ENCODE measurements around the gene PSENEN. TPM values are rescaled to one million over a fixed set of nuclear protein-coding genes. Genes with fewer than 3 reads are reported as not detected.

Gene PSENEN
- polyA plus RNA-seq, 2 of the 4 experiments (the other 2 are of a cell fraction), result 111 to 191 TPM

GRCh38 chr19:35752746-35753350 lies 7.4 kb downstream of the PSENEN start:
- Histone ChIP-seq H3K4me1 (peaks cover 15% of the 10 kb centered on the region), H3K4me3 (no peak overlapping the region), H3K27ac (no peak overlapping the region), H3K9me3 (no peaks in the 10 kb centered on the region), H3K4me2 (no peak overlapping the region)
- ChIA-PET POLR2A (no interaction called here), CTCF (interaction anchor here (0.9 to 1.6 kb wide), 4 partner anchors 10 to 58 kb away, joined by 3 to 5 read pairs (median 3); partner anchors contain the start of gene IGFLR1)
- no peak for DNase-seq (ENCODE audit: low read depth in 1 of 2, low spot score in 1 of 2)
- 96% methylated on average over 20 of the region's 20 CpGs for WGBS (ENCODE audit: missing lambda C conversion rate)
- no peak for FAIRE-seq
- ATAC-seq, result no peak
- TF ChIP-seq GATA3 (IDR thresholded peaks at IDR 0.05; ENCODE audit: borderline replicate concordance) (no peak), HOXB13 (CRISPR knock-in tag; IDR thresholded peaks at IDR 0.05; ENCODE audit: low read depth) (no peak)

DNA sequence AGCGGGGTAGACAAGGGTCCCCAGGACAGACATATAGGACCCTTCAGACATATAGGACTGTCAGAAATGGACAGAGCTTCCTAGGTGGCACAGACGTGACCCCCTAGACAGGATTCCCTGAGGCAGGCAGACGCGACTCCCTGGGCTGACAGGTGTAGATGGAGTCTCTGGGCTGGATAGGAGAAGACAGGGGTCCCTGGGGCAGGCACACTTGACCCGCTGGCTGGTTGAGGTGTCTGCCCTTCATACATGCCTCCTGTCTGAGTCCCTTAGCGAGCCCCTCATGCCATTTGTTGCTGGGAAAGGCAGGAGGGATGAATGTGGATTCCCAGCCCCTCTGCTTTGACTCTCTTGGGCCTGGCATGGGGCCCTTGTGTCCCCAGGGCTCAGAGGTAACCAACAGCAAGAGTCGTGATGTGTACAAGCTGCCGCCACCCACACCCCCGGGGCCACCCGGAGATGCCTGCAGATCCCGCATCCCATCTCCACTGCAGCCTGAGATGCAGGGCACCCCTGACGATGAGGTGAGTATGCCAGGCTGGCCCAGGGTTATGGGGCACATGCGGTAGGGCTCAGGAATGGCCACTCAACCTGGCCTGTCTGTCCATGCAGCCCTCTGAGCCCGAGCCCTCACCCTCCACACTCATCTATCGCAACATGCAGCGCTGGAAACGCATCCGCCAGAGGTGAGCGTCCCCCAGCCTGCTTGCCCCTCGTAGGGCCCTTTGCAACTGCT lies 8.4 kb downstream of the PSENEN start:
- WGBS (ENCODE audit: missing lambda C conversion rate), result 90% methylated on average over 20 of the region's 20 CpGs
- no peak for TF ChIP-seq MYC (IDR thresholded peaks at IDR 0.05; ENCODE audit: borderline replicate concordance, low read length)
- ATAC-seq (no peak), FAIRE-seq (no peak), DNase-seq (ENCODE audit: low read depth in 1 of 2, low spot score in 1 of 2) (no peak)
- POLR2A ChIA-PET, result no interaction called here
- Histone ChIP-seq H3K4me3 (no peak overlapping the region), H3K27ac (no peak overlapping the region), H3K4me2 (no peak overlapping the region), H3K9me3 (no peaks in the 10 kb centered on the region), H3K4me1 (peaks cover 15% of the 10 kb centered on the region)
- CTCF ChIA-PET, result interaction anchor here (0.9 to 1.5 kb wide), 2 partner anchors 9 to 59 kb away, joined by 3 read pairs; no protein-coding TSS in a partner anchor

- no peaks in the 10 kb centered on the region for H3K9me3 ChIP-seq
- H3K4me3 ChIP-seq, result no peak overlapping the region
- ChIA-PET CTCF (interaction anchor here (1.5 kb wide), 1 partner anchor 8 kb away, joined by 3 read pairs; no protein-coding TSS in a partner anchor), POLR2A (no interaction called here)
- peaks cover 17% of the 10 kb centered on the region for H3K4me1 ChIP-seq
- ATAC-seq, result no peak
- no peak overlapping the region for H3K27ac ChIP-seq
- DNase-seq (ENCODE audit: low read depth in 1 of 2, low spot score in 1 of 2), result no peak
- H3K4me2 ChIP-seq, result no peak overlapping the region
- WGBS (ENCODE audit: missing lambda C conversion rate), result 85% methylated on average over 13 of the region's 13 CpGs
- no peak for FAIRE-seq
- TF ChIP-seq NFE2L2 (conservative IDR thresholded peaks at IDR 0.05; ENCODE audit: low read length) (no peak), MAX (IDR thresholded peaks at IDR 0.05) (no peak), HMGXB4 (CRISPR knock-in tag; IDR thresholded peaks at IDR 0.05; ENCODE audit: borderline replicate concordance) (no peak), USF2 (IDR thresholded peaks at IDR 0.05) (no peak), EHF (CRISPR knock-in tag; IDR thresholded peaks at IDR 0.05) (no peak), KDM5A (IDR thresholded peaks at IDR 0.05) (no peak), SREBF2 (IDR thresholded peaks at IDR 0.05) (no peak), CHD4 (IDR thresholded peaks at IDR 0.05; ENCODE audit: borderline replicate concordance) (no peak), KDM1A (IDR thresholded peaks at IDR 0.05; ENCODE audit: low read depth) (no peak), GATA3 (IDR thresholded peaks at IDR 0.05; ENCODE audit: borderline replicate concordance) (no peak), RARB (CRISPR knock-in tag; IDR thresholded peaks at IDR 0.05) (no peak), HOXB13 (CRISPR knock-in tag; IDR thresholded peaks at IDR 0.05; ENCODE audit: low read depth) (no peak), MYC (IDR thresholded peaks at IDR 0.05; ENCODE audit: borderline replicate concordance, low read length) (no peak), JUN (IDR thresholded peaks at IDR 0.05) (no peak), CHD2 (IDR thresholded peaks at IDR 0.05; ENCODE audit: low read length, partially characterized antibody) (no peak), HOXA7 (CRISPR knock-in tag; IDR thresholded peaks at IDR 0.05) (no peak)
- TF ChIP-seq, protein P1, sequence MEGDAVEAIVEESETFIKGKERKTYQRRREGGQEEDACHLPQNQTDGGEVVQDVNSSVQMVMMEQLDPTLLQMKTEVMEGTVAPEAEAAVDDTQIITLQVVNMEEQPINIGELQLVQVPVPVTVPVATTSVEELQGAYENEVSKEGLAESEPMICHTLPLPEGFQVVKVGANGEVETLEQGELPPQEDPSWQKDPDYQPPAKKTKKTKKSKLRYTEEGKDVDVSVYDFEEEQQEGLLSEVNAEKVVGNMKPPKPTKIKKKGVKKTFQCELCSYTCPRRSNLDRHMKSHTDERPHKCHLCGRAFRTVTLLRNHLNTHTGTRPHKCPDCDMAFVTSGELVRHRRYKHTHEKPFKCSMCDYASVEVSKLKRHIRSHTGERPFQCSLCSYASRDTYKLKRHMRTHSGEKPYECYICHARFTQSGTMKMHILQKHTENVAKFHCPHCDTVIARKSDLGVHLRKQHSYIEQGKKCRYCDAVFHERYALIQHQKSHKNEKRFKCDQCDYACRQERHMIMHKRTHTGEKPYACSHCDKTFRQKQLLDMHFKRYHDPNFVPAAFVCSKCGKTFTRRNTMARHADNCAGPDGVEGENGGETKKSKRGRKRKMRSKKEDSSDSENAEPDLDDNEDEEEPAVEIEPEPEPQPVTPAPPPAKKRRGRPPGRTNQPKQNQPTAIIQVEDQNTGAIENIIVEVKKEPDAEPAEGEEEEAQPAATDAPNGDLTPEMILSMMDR (IDR thresholded peaks at IDR 0.05), result no peak
- TF ChIP-seq, protein P2, sequence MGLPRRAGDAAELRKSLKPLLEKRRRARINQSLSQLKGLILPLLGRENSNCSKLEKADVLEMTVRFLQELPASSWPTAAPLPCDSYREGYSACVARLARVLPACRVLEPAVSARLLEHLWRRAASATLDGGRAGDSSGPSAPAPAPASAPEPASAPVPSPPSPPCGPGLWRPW (IDR thresholded peaks at IDR 0.05), result no peak
- TF ChIP-seq, protein P3, sequence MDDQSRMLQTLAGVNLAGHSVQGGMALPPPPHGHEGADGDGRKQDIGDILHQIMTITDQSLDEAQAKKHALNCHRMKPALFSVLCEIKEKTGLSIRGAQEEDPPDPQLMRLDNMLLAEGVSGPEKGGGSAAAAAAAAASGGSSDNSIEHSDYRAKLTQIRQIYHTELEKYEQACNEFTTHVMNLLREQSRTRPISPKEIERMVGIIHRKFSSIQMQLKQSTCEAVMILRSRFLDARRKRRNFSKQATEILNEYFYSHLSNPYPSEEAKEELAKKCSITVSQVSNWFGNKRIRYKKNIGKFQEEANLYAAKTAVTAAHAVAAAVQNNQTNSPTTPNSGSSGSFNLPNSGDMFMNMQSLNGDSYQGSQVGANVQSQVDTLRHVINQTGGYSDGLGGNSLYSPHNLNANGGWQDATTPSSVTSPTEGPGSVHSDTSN (IDR thresholded peaks at IDR 0.05), result no peak
Measured at GRCh38 chr19:35754370-35755130, 9.1 kb downstream of the PSENEN start.

All from A549 (cell line).